IMR-90 (cell line): ENCODE measurements around the gene MSX1. TPM values are rescaled to one million over a fixed set of nuclear protein-coding genes. Genes with fewer than 3 reads are reported as not detected.

Source experiments
- ATAC-seq: fragments of 200-7000 bp; cut with Tn5 transposase; 2 replicates; pipeline ENCODE4 v1.9.1; 2020; ENCODE audit warnings: low read depth, mild to moderate bottlenecking, moderate library complexity
- BruUV-seq: library from RNA; stranded (reverse); fragments of 400-500 nt; replicated peaks from 2 replicates; lab custom pipeline; 2021; lab: Mats Ljungman, UMichigan
- CTCF ChIA-PET: fragments of 300-600 bp; formaldehyde crosslinking; extraction: SDS; loops from one replicate; lab custom pipeline; 2021; ENCODE audit warnings: antibody characterized with exemption; lab: Yijun Ruan, JAX
- POLR2A ChIA-PET: fragments of 300-600 bp; sonication (Branson Sonifier 250); formaldehyde crosslinking; loops from one replicate; lab custom pipeline; 2022; ENCODE audit warnings: antibody characterized with exemption; ENCODE audit not compliant: unreplicated experiment; lab: Charles Lee
- DNase-seq: peaks from one replicate; pipeline ENCODE4 v3.0.0; 2013
- H2AFZ ChIP-seq: replicated peaks from 2 replicates; pipeline ENCODE3; 2013; ENCODE audit warnings: low read length, mild to moderate bottlenecking; ENCODE audit not compliant: poor library complexity
- H2AK5ac ChIP-seq: 2 replicates; pipeline ENCODE4 v1.6.1; 2013; ENCODE audit warnings: low read depth, low read length, inconsistent platforms
- H2AK9ac ChIP-seq: replicated peaks from 2 replicates; pipeline ENCODE3; 2013; ENCODE audit warnings: mild to moderate bottlenecking, low read depth, low read length, moderate library complexity; ENCODE audit not compliant: poor library complexity
- H2BK120ac ChIP-seq: 2 replicates; pipeline ENCODE4 v1.6.1; 2013; ENCODE audit warnings: low read depth, low read length, inconsistent platforms
- H2BK15ac ChIP-seq: 3 replicates; pipeline ENCODE4 v1.6.1; 2013; ENCODE audit warnings: low read depth, low read length, inconsistent platforms
- H2BK20ac ChIP-seq: 2 replicates; pipeline ENCODE4 v1.6.1; 2013; ENCODE audit warnings: low read depth, mild to moderate bottlenecking, inconsistent platforms, low read length, moderate library complexity
- H2BK5ac ChIP-seq: 2 replicates; pipeline ENCODE4 v1.6.1; 2013; ENCODE audit warnings: mild to moderate bottlenecking, low read depth, low read length, inconsistent platforms; ENCODE audit not compliant: poor library complexity, severe bottlenecking
- H3K14ac ChIP-seq: replicated peaks from 2 replicates; pipeline ENCODE4 v1.6.1; 2013; ENCODE audit warnings: low read depth, low read length, inconsistent platforms
- H3K18ac ChIP-seq: 2 replicates; pipeline ENCODE4 v1.6.1; 2013; ENCODE audit warnings: low read depth, low read length, control low read depth
- H3K23ac ChIP-seq: 2 replicates; pipeline ENCODE4 v1.6.1; 2013; ENCODE audit warnings: low read depth, low read length, inconsistent platforms
- H3K27ac ChIP-seq: 2 replicates; pipeline ENCODE4 v1.5.1; 2013; ENCODE audit warnings: mild to moderate bottlenecking, control low read depth, low read length; ENCODE audit not compliant: insufficient read depth
- H3K27me3 ChIP-seq: 2 replicates; pipeline ENCODE4 v1.6.1; 2013; ENCODE audit warnings: low read length; ENCODE audit not compliant: control insufficient read depth, insufficient read depth
- H3K36me3 ChIP-seq: 2 replicates; pipeline ENCODE4 v1.6.1; 2013; ENCODE audit warnings: low read length, mixed read lengths; ENCODE audit not compliant: control insufficient read depth, insufficient read depth
- H3K4ac ChIP-seq: 2 replicates; pipeline ENCODE4 v1.6.1; 2013; ENCODE audit warnings: low read depth, low read length, inconsistent platforms
- H3K4me1 ChIP-seq: 2 replicates; pipeline ENCODE4 v1.6.1; 2013; ENCODE audit warnings: low read length, mixed read lengths; ENCODE audit not compliant: control insufficient read depth, insufficient read depth
- H3K4me2 ChIP-seq: 2 replicates; pipeline ENCODE4 v1.6.1; 2013; ENCODE audit warnings: low read depth, mild to moderate bottlenecking, control low read depth, low read length, moderate library complexity
- H3K4me3 ChIP-seq: 2 replicates; pipeline ENCODE4 v1.5.1; 2013; ENCODE audit warnings: low read depth, mild to moderate bottlenecking, control low read depth, low read length, moderate library complexity; ENCODE audit not compliant: insufficient read depth
- H3K56ac ChIP-seq: 2 replicates; pipeline ENCODE4 v1.6.1; 2013; ENCODE audit warnings: low read length, inconsistent platforms; ENCODE audit not compliant: insufficient read depth; ENCODE audit errors: extremely low read depth
- H3K79me1 ChIP-seq, 2 experiments: 2 replicates each; pipeline ENCODE4 v1.6.1; 2013; ENCODE audit warnings: low read length in 2 of 2, inconsistent platforms in 1 of 2, low read depth in 1 of 2
- H3K9ac ChIP-seq: 2 replicates; pipeline ENCODE4 v1.6.1; 2013; ENCODE audit warnings: low read depth, low read length, control low read depth
- H3K9me1 ChIP-seq: 2 replicates; pipeline ENCODE4 v1.6.1; 2013; ENCODE audit warnings: low read length, inconsistent platforms; ENCODE audit not compliant: insufficient read depth
- H3K9me3 ChIP-seq: 2 replicates; pipeline ENCODE4 v1.6.1; 2013; ENCODE audit warnings: low read length; ENCODE audit not compliant: control insufficient read depth, insufficient read depth
- H4K20me1 ChIP-seq: 2 replicates; pipeline ENCODE4 v1.6.1; 2013; ENCODE audit warnings: low read length, inconsistent platforms; ENCODE audit not compliant: insufficient read depth
- H4K5ac ChIP-seq: 2 replicates; pipeline ENCODE4 v1.6.1; 2013; ENCODE audit warnings: mild to moderate bottlenecking, low read depth, low read length, control low read depth
- H4K8ac ChIP-seq, 2 experiments: 2 replicates each; pipeline ENCODE4 v1.6.1; 2013; ENCODE audit warnings: low read depth in 2 of 2, low read length in 2 of 2, control low read depth in 1 of 2, inconsistent platforms in 1 of 2
- H4K91ac ChIP-seq: 2 replicates; pipeline ENCODE4 v1.6.1; 2013; ENCODE audit warnings: low read depth, low read length, inconsistent platforms; ENCODE audit not compliant: insufficient read depth
- CEBPB ChIP-seq: IDR thresholded peaks from 2 replicates; pipeline ENCODE4 v1.6.1; 2012; ENCODE audit warnings: low read depth, low read length, improper control_type of control experiment
- ELK1 ChIP-seq: fragments of 150-350 bp; IDR thresholded peaks from 2 replicates; pipeline ENCODE4 v1.6.1; 2016; ENCODE audit warnings: low read depth, mild to moderate bottlenecking, low read length, moderate library complexity, borderline replicate concordance
- MAFK ChIP-seq: IDR thresholded peaks from 2 replicates; pipeline ENCODE4 v1.6.1; 2012; ENCODE audit warnings: low read depth, low read length, improper control_type of control experiment
- MAZ ChIP-seq: IDR thresholded peaks from 2 replicates; pipeline ENCODE4 v1.6.1; 2012; ENCODE audit warnings: low read depth, mild to moderate bottlenecking, low read length, improper control_type of control experiment, moderate library complexity, borderline replicate concordance
- RAD21 ChIP-seq: IDR thresholded peaks from 2 replicates; pipeline ENCODE4 v1.6.1; 2012; ENCODE audit warnings: low read length, improper control_type of control experiment
- SMC3 ChIP-seq: fragments of 150-350 bp; IDR thresholded peaks from 2 replicates; pipeline ENCODE4 v1.6.1; 2016; ENCODE audit warnings: low read depth, mild to moderate bottlenecking, antibody characterized with exemption, low read length, moderate library complexity
- WGBS, 2 experiments: methylation state at CpG; one replicate each; pipeline versions ENCODE4 v1.1.5 to v1.1.7; 2013; ENCODE audit warnings: missing lambda C conversion rate in 2 of 2; ENCODE audit not compliant: insufficient read length in 1 of 2; ENCODE audit errors: extremely low coverage in 2 of 2; 5-methylcytosine and 5-hydroxymethylcytosine counted together
- dilution Hi-C: fragments of 300-500 bp; cut with HindIII; formaldehyde crosslinking; loops from one replicate; pipeline ENCODE4 v1.14.3; 2018; ENCODE audit warnings: low sequenced_read_pairs; ENCODE audit not compliant: unreplicated experiment
- in situ Hi-C: fragments of 300-500 bp; cut with MboI; formaldehyde crosslinking; loops from 3 replicates; pipeline ENCODE4 v1.14.3; 2019; ENCODE audit warnings: low sequenced_read_pairs, inconsistent platforms, mixed read lengths
- intact Hi-C: fragments of 100-400 bp; cut with micrococcal nuclease; formaldehyde crosslinking; loops from 2 replicates; pipeline ENCODE4 v1.10.0; 2022
- polyA plus RNA-seq, 3 experiments: library from polyadenylated mRNA; depleted of rRNA; stranded (reverse); fragments of >200 nt; gene quantifications; 2 replicates each; pipeline ENCODE4 v1.2.3, GENCODE V29; 2012; ENCODE audit warnings: low replicate concordance in 1 of 3
- total RNA-seq: library from RNA; depleted of rRNA; stranded (reverse); fragments of >200 nt; gene quantifications from 2 replicates; pipeline ENCODE4 v1.2.3, GENCODE V29; 2012

Gene MSX1
- total and polyA plus RNA-seq, 2 of the 4 experiments (the other 2 are of a cell fraction) = 1.1 to 3.9 TPM

GRCh38 chr4:4871242-4871572 lies 11.7 kb downstream of the MSX1 start:
- POLR2A ChIA-PET = no interaction called here
- in situ Hi-C loops = no loop called here

More at GRCh38 chr4:4871242-4871572, 11.7 kb downstream of the MSX1 start:
- DNase-seq (no peak), ATAC-seq (no peak)
- Histone ChIP-seq H2AK9ac (no peak overlapping the region), H3K9me1 (peaks cover 3% of the 10 kb centered on the region; the same call in 1 of the 2 replicates), H3K36me3 (no peaks in the 10 kb centered on the region), H3K18ac (no peak overlapping the region), H3K27me3 (peaks cover 95% of the 10 kb centered on the region), H3K56ac (no peak overlapping the region), H3K14ac (no peak overlapping the region), H2BK5ac (no peak overlapping the region), H4K5ac (no peak overlapping the region), H3K27ac (no peak overlapping the region), H3K4me3 (no peak overlapping the region), H4K91ac (no peak overlapping the region), H3K4me2 (no peak overlapping the region; the same call in 1 of the 2 replicates), H3K23ac (no peak overlapping the region), H2BK15ac (no peak overlapping the region), H2AK5ac (no peak overlapping the region), H2BK120ac (no peak overlapping the region), H2AFZ (peak overlapping the region; percentile 52), H2BK20ac (no peak overlapping the region), H3K9ac (no peak overlapping the region), H4K8ac (no peak overlapping the region), H3K79me1 (no peaks in the 10 kb centered on the region), H3K4ac (no peak overlapping the region), H3K4me1 (no peaks in the 10 kb centered on the region), H4K20me1 (peaks cover 4% of the 10 kb centered on the region; the same call in 1 of the 2 replicates), H3K9me3 (peaks cover 3% of the 10 kb centered on the region; the same call in 1 of the 2 replicates)
- no TSS peak for BruUV-seq
- no CpG with 5 or more reads among the region's 18 CpGs for WGBS, 2 experiments
- intact Hi-C loops = no loop called here
- dilution Hi-C loops = no loop called here
- no peak for TF ChIP-seq SMC3
- no peak for TF ChIP-seq MAZ
- no peak for TF ChIP-seq MAFK
- no peak for TF ChIP-seq CEBPB
- no peak for TF ChIP-seq ELK1
- no peak for TF ChIP-seq RAD21
- CTCF ChIA-PET = interaction anchor here (0.7 to 1.6 kb wide), 2 partner anchors 8 to 33 kb away, joined by 3 read pairs; no protein-coding TSS in a partner anchor
